ENCODE data around the gene FAM181B. TPM values are rescaled to one million over a fixed set of nuclear protein-coding genes. Genes with fewer than 3 reads are reported as not detected.

Gene FAM181B
- total and polyA plus RNA-seq, 2 donors (not counting 3 experiments of a cell fraction or from before 2014, with no cell fraction given), result not detected

DNA sequence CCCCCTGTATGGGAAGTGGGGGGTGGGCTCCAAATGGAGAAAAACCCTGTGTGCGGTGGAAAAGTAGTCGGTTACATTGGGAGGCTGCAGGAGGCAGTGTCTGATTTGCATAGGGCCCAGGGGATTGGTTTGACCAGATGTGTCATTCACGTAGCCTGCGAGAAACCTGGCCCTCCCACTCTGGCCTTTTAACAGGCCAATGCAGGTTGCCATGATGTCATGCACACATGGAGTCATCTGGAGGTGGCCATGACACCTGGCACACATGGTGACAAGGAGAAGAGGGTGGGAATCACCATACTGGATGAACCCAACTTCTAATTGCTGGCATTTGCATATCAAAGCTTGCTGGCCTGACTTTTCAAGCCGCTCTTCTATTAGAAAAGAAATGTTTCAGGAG, 50.6 kb downstream of the FAM181B start:
- POLR2A ChIA-PET, result no interaction called here
- dilution Hi-C loops (cut with MboI; ENCODE audit: extremely low pct_ligation_motif_present, low sequenced_read_pairs) (no loop called here), intact Hi-C loops (cut with micrococcal nuclease) (loop anchor here (2.0 kb wide), 1 partner anchor 20 kb away; no protein-coding TSS in a partner anchor)
- H3K4me1 ChIP-seq (ENCODE audit: control insufficient read depth, extremely low read depth, insufficient read depth, low read length), result no peaks in the 10 kb centered on the region
- no peak overlapping the region for H3K4me2 ChIP-seq (ENCODE audit: insufficient read depth, low read length)
- no peaks in the 10 kb centered on the region for H3K36me3 ChIP-seq (ENCODE audit: control insufficient read depth in 2 of 2, extremely low read depth in 1 of 2, insufficient read depth in 2 of 2, low read length in 2 of 2)
- H4K20me1 ChIP-seq (replicated peaks; ENCODE audit: control insufficient read depth, extremely low read depth, insufficient read depth, low read length), result no peaks in the 10 kb centered on the region
- no peak for TF ChIP-seq FOS (IDR thresholded peaks at IDR 0.05; ENCODE audit: borderline replicate concordance, insufficient read depth, low read length)
- TF ChIP-seq JUN (IDR thresholded peaks at IDR 0.05; ENCODE audit: borderline replicate concordance, insufficient read depth, insufficient read length, low read depth), result no peak
- no peak for TF ChIP-seq POLR2AphosphoS5 (IDR thresholded peaks at IDR 0.05; ENCODE audit: insufficient read depth, low read depth, low read length)
- TF ChIP-seq GATA2 (IDR thresholded peaks at IDR 0.05; ENCODE audit: insufficient read depth, insufficient read length, low read depth, low read length), result no peak
- no peak for TF ChIP-seq MYC (IDR thresholded peaks at IDR 0.05; ENCODE audit: low read depth, low read length)
- TF ChIP-seq POLR2A (IDR thresholded peaks at IDR 0.05; ENCODE audit: low read depth, low read length), result no peak
- TF ChIP-seq, protein P1, sequence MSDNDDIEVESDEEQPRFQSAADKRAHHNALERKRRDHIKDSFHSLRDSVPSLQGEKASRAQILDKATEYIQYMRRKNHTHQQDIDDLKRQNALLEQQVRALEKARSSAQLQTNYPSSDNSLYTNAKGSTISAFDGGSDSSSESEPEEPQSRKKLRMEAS (IDR thresholded peaks at IDR 0.05; ENCODE audit: insufficient read depth, insufficient read length), result no peak
- TF ChIP-seq, protein P2, sequence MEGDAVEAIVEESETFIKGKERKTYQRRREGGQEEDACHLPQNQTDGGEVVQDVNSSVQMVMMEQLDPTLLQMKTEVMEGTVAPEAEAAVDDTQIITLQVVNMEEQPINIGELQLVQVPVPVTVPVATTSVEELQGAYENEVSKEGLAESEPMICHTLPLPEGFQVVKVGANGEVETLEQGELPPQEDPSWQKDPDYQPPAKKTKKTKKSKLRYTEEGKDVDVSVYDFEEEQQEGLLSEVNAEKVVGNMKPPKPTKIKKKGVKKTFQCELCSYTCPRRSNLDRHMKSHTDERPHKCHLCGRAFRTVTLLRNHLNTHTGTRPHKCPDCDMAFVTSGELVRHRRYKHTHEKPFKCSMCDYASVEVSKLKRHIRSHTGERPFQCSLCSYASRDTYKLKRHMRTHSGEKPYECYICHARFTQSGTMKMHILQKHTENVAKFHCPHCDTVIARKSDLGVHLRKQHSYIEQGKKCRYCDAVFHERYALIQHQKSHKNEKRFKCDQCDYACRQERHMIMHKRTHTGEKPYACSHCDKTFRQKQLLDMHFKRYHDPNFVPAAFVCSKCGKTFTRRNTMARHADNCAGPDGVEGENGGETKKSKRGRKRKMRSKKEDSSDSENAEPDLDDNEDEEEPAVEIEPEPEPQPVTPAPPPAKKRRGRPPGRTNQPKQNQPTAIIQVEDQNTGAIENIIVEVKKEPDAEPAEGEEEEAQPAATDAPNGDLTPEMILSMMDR (IDR thresholded peaks at IDR 0.05; ENCODE audit: extremely low read depth in 1 of 2, insufficient read depth in 1 of 2, low read depth in 1 of 2, low read length in 2 of 2), result no peak
- TF ChIP-seq EZH2 (IDR thresholded peaks at IDR 0.05; ENCODE audit: borderline replicate concordance, low read depth, low read length, severe bottlenecking), result no peak
- no peak overlapping the region for H3K4me3 ChIP-seq (replicated peaks in 1 of 3; ENCODE audit: insufficient read depth in 1 of 3, low read depth in 1 of 3, low read length in 3 of 3)
- H3K9me1 ChIP-seq (replicated peaks; ENCODE audit: control insufficient read depth, extremely low read depth, insufficient read depth, low read length), result no peaks in the 10 kb centered on the region
- no peak overlapping the region for H3K27ac ChIP-seq (ENCODE audit: insufficient read depth, low read depth, low read length)
- H2AFZ ChIP-seq (ENCODE audit: low read depth, low read length), result no peak overlapping the region
- FAIRE-seq (no peak), DNase-seq (ENCODE audit: low read depth, low spot score) (no peak)
- no TSS peak for BruUV-seq (replicated peaks)
- CTCF ChIA-PET, result interaction anchor here (0.6 to 2.1 kb wide), 6 partner anchors 11 to 1137 kb away, joined by 3 to 11 read pairs (median 6); no protein-coding TSS in a partner anchor
- H3K27me3 ChIP-seq (ENCODE audit: control insufficient read depth in 2 of 2, insufficient read depth in 2 of 2, low read length in 2 of 2), result peaks cover 2 to 8% of the 10 kb centered on the region in 2 experiments
- H3K9me3 ChIP-seq (replicated peaks; ENCODE audit: control insufficient read depth, insufficient read depth, low read length), result no peaks in the 10 kb centered on the region
- H3K9ac ChIP-seq (replicated peaks; ENCODE audit: extremely low read depth, insufficient read depth, low read length), result no peak overlapping the region
- no peaks in the 10 kb centered on the region for H3K79me2 ChIP-seq (ENCODE audit: control insufficient read depth, insufficient read depth, low read length)
